ENCODE results near the gene BCL2L14.

The BCL2L14 gene

DNA sequence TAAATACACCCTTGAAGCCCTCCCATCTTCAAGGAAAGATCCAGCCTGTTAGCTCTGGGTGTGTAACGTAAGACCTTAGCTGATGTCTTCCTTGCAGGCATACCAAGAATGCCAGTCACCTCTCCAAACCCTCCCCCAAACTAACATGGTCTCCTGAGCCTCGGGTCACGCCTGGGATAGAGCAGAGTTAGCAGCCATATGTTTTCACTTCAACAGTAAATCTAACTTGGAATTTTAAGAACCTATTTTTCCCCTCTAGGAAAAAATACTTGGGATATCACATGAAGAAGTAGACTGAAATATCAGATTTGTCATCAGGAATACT is 27.9 kb downstream of the BCL2L14 start:
- TF ChIP-seq, protein P1, sequence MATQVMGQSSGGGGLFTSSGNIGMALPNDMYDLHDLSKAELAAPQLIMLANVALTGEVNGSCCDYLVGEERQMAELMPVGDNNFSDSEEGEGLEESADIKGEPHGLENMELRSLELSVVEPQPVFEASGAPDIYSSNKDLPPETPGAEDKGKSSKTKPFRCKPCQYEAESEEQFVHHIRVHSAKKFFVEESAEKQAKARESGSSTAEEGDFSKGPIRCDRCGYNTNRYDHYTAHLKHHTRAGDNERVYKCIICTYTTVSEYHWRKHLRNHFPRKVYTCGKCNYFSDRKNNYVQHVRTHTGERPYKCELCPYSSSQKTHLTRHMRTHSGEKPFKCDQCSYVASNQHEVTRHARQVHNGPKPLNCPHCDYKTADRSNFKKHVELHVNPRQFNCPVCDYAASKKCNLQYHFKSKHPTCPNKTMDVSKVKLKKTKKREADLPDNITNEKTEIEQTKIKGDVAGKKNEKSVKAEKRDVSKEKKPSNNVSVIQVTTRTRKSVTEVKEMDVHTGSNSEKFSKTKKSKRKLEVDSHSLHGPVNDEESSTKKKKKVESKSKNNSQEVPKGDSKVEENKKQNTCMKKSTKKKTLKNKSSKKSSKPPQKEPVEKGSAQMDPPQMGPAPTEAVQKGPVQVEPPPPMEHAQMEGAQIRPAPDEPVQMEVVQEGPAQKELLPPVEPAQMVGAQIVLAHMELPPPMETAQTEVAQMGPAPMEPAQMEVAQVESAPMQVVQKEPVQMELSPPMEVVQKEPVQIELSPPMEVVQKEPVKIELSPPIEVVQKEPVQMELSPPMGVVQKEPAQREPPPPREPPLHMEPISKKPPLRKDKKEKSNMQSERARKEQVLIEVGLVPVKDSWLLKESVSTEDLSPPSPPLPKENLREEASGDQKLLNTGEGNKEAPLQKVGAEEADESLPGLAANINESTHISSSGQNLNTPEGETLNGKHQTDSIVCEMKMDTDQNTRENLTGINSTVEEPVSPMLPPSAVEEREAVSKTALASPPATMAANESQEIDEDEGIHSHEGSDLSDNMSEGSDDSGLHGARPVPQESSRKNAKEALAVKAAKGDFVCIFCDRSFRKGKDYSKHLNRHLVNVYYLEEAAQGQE (IDR thresholded peaks at IDR 0.05; ENCODE audit: insufficient read depth in 1 of 2, low read depth in 2 of 2, low read length in 2 of 2), result no peak
- TF ChIP-seq SIN3A (IDR thresholded peaks at IDR 0.05; ENCODE audit: borderline replicate concordance, insufficient read depth, low read length) (no peak), POLR2AphosphoS5 (IDR thresholded peaks at IDR 0.05; ENCODE audit: low read depth, low read length) (no peak), FOXP2 (optimal IDR thresholded peaks at IDR 0.05; ENCODE audit: borderline replicate concordance, extremely low read depth, extremely low read length, insufficient read depth) (no peak), TAF1 (IDR thresholded peaks at IDR 0.05; ENCODE audit: borderline replicate concordance, insufficient read depth, low read length) (no peak)

DNA sequence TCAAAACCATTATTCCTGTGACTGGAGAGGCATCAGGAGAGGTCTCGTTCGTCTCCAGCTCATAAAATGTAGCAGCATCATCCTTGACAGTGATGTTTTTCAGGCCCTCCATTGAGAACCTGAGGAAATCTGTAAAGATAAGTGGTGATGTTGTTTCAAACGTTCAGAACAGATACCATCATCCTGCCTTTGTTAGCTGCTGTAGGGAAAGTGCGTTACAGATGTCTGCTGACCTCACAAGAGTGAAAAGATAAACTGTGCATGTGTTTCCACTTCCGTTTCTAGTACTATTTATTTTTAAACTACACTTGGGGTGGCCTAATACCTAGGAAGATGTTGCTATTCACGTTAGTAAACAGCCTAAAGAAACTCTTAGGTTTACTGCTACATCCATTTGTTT is 28.4 kb downstream of the BCL2L14 start:
- no peak for TF ChIP-seq FOXP2 (optimal IDR thresholded peaks at IDR 0.05; ENCODE audit: borderline replicate concordance, extremely low read depth, extremely low read length, insufficient read depth)
- TF ChIP-seq TAF1 (IDR thresholded peaks at IDR 0.05; ENCODE audit: borderline replicate concordance, insufficient read depth, low read length), result no peak
- TF ChIP-seq, protein P1 (IDR thresholded peaks at IDR 0.05; ENCODE audit: insufficient read depth in 1 of 2, low read depth in 2 of 2, low read length in 2 of 2), result no peak
- no peak for TF ChIP-seq POLR2AphosphoS5 (IDR thresholded peaks at IDR 0.05; ENCODE audit: low read depth, low read length)
- TF ChIP-seq SIN3A (IDR thresholded peaks at IDR 0.05; ENCODE audit: borderline replicate concordance, insufficient read depth, low read length), result no peak

DNA sequence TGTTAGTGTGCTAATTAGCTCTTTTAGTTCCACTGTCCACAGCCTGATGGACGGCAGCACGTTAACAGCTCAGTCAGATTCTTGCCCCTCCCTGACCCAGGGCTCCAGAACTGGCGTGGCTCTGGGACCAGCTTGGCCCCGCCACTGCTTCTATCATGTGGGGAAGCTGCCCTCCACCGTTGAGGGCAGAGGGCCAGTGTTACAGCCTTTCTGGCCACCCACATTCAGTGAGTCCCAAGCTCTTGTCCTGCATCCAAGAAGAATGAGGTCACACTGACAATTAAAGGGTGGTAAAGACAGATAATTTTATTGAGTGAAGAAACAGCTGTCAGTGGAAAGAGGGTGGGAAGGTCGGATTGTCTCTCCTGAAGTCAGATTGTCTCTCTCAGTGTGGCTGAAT is 36.9 kb downstream of the BCL2L14 start:
- TF ChIP-seq, protein P1 (IDR thresholded peaks at IDR 0.05; ENCODE audit: insufficient read depth in 1 of 2, low read depth in 2 of 2, low read length in 2 of 2), result no peak
- no peak for TF ChIP-seq SIN3A (IDR thresholded peaks at IDR 0.05; ENCODE audit: borderline replicate concordance, insufficient read depth, low read length)
- no peak for TF ChIP-seq FOXP2 (optimal IDR thresholded peaks at IDR 0.05; ENCODE audit: borderline replicate concordance, extremely low read depth, extremely low read length, insufficient read depth)
- TF ChIP-seq POLR2AphosphoS5 (IDR thresholded peaks at IDR 0.05; ENCODE audit: low read depth, low read length), result no peak
- TF ChIP-seq TAF1 (IDR thresholded peaks at IDR 0.05; ENCODE audit: borderline replicate concordance, insufficient read depth, low read length), result no peak

DNA sequence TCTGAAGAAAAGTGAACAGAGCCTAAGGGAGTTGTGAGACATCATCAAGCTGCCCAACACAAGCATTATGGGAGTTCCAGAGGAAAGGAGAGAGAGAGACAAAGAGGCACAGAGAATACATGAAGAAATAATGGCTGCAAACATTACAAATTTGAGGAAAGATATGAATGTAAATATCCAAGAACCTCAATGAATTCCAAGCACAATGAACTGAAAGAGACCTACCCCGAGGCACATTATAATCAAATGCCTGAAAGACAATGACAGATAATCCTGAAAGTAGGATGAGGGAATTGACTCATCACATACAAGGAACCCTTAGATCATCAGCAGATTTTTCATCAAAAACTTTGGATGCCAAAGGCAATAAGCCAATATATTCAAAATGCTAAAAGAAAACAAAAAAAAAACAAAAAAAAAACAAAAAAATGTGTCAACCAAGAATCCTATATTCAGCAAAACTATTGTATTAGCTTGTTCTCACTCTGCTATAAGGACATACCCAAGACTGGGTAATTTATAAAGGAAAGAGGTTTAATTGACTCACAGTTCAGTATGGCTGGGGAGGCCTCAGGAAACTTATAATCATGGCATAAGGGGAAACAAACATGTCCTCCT is 37.8 kb downstream of the BCL2L14 start:
- TF ChIP-seq FOXP2 (optimal IDR thresholded peaks at IDR 0.05; ENCODE audit: borderline replicate concordance, extremely low read depth, extremely low read length, insufficient read depth) (no peak), TAF1 (IDR thresholded peaks at IDR 0.05; ENCODE audit: borderline replicate concordance, insufficient read depth, low read length) (no peak), POLR2AphosphoS5 (IDR thresholded peaks at IDR 0.05; ENCODE audit: low read depth, low read length) (no peak), SIN3A (IDR thresholded peaks at IDR 0.05; ENCODE audit: borderline replicate concordance, insufficient read depth, low read length) (no peak)
- TF ChIP-seq, protein P1 (IDR thresholded peaks at IDR 0.05; ENCODE audit: insufficient read depth in 1 of 2, low read depth in 2 of 2, low read length in 2 of 2), result no peak

DNA sequence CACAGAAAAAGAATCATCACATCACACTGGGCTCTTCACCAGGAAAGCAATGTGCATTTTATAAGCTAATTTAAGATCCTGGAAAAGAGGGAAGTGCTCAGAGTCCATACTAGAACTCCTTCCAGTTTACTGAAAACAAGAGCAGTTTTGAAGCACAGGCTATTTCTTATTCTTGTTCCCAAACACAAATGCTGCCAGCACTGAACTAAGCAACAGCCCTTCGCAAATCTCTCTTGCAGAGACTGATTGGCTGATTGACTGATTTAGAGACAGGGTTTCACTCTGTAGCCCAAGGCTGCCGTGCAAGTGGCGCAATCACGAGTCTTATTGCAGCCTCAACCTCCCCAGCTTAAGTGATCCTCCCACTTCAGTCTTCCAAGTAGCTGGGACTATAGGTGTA is 44.8 kb downstream of the BCL2L14 start:
- TF ChIP-seq POLR2AphosphoS5 (IDR thresholded peaks at IDR 0.05; ENCODE audit: low read depth, low read length), result no peak
- no peak for TF ChIP-seq SIN3A (IDR thresholded peaks at IDR 0.05; ENCODE audit: borderline replicate concordance, insufficient read depth, low read length)
- no peak for TF ChIP-seq FOXP2 (optimal IDR thresholded peaks at IDR 0.05; ENCODE audit: borderline replicate concordance, extremely low read depth, extremely low read length, insufficient read depth)
- no peak for TF ChIP-seq TAF1 (IDR thresholded peaks at IDR 0.05; ENCODE audit: borderline replicate concordance, insufficient read depth, low read length)

Data from PFSK-1 (cell line).